Endodermal cell (in vitro differentiated cells): ENCODE measurements around the gene BTRC. TPM values are rescaled to one million over a fixed set of nuclear protein-coding genes. Genes with fewer than 3 reads are reported as not detected.

Experiments
- DNase-seq: peaks from one replicate; pipeline ENCODE4 v3.0.0-alpha.2; 2017
- H3K27ac ChIP-seq: 2 replicates; pipeline ENCODE4 v1.5.1; 2013; ENCODE audit warnings: mild to moderate bottlenecking, low read depth, low read length, moderate library complexity
- H3K27me3 ChIP-seq: 2 replicates; pipeline ENCODE4 v1.6.1; 2013; ENCODE audit warnings: mild to moderate bottlenecking, low read length, moderate library complexity; ENCODE audit not compliant: insufficient read depth, control insufficient read depth, poor library complexity, severe bottlenecking
- H3K36me3 ChIP-seq: 2 replicates; pipeline ENCODE4 v1.7.0; 2013; ENCODE audit warnings: mild to moderate bottlenecking, low read length, moderate library complexity; ENCODE audit not compliant: control insufficient read depth, insufficient read depth
- H3K4me1 ChIP-seq: one replicate; pipeline ENCODE4 v1.7.0; 2013; ENCODE audit warnings: low read length; ENCODE audit not compliant: control insufficient read depth, insufficient read depth
- H3K4me3 ChIP-seq: 2 replicates; pipeline ENCODE4 v1.5.1; 2013; ENCODE audit warnings: mild to moderate bottlenecking, low read length, moderate library complexity
- H3K9ac ChIP-seq: 2 replicates; pipeline ENCODE4 v1.6.1; 2013; ENCODE audit warnings: mild to moderate bottlenecking, low read length, moderate library complexity; ENCODE audit not compliant: poor library complexity, severe bottlenecking; ENCODE audit errors: extremely low read depth
- H3K9me3 ChIP-seq: 2 replicates; pipeline ENCODE4 v1.6.1; 2013; ENCODE audit warnings: mild to moderate bottlenecking, low read length, moderate library complexity; ENCODE audit not compliant: control insufficient read depth
- H3K27ac Mint-ChIP-seq: 2 replicates; pipeline ENCODE4 v1.8.0; 2020; ENCODE audit warnings: mixed read lengths
- H3K27me3 Mint-ChIP-seq: 2 replicates; pipeline ENCODE4 v1.8.0; 2021; ENCODE audit warnings: mild to moderate bottlenecking, mixed read lengths; ENCODE audit not compliant: insufficient read depth
- H3K36me3 Mint-ChIP-seq: 2 replicates; pipeline ENCODE4 v1.8.0; 2020; ENCODE audit warnings: low read depth, mixed read lengths
- H3K4me1 Mint-ChIP-seq: 2 replicates; pipeline ENCODE4 v1.8.0; 2020; ENCODE audit warnings: mixed read lengths
- H3K4me3 Mint-ChIP-seq: 2 replicates; pipeline ENCODE4 v1.8.0; 2020; ENCODE audit warnings: mild to moderate bottlenecking, moderate library complexity, mixed read lengths
- H3K9me3 Mint-ChIP-seq: 2 replicates; pipeline ENCODE4 v1.8.0; 2020; ENCODE audit warnings: mild to moderate bottlenecking, mixed read lengths
- WGBS, 2 experiments: methylation state at CpG; one replicate each; pipeline versions ENCODE4 v1.1.5 to v1.1.7; 2013; ENCODE audit warnings: missing lambda C conversion rate in 2 of 2, mixed read lengths in 1 of 2; ENCODE audit not compliant: insufficient coverage in 1 of 2, insufficient read length in 1 of 2; 5-methylcytosine and 5-hydroxymethylcytosine counted together
- total RNA-seq, 2 donors: library from RNA; stranded (reverse); fragmentation: NEBNext Ultra II Directional in 1 of 2; extraction: Animal tissue kit (Norgen Biotek cat#: 25700) in 1 of 2; gene quantifications; 2 replicates in 1 of 2; 3 replicates in 1 of 2; pipeline ENCODE4 v1.2.1, GENCODE V29; 2021
- TF ChIP-seq, protein P1 (sequence below): fragments of 200-600 bp; sonication (generic); conservative IDR thresholded peaks from 2 replicates; pipeline ENCODE4 v1.5.0; 2021; ENCODE audit warnings: antibody characterized with exemption, mild to moderate bottlenecking

The BTRC gene
- total RNA-seq, 2 donors from 2014 or later, result 30.1 to 38.2 TPM

DNA sequence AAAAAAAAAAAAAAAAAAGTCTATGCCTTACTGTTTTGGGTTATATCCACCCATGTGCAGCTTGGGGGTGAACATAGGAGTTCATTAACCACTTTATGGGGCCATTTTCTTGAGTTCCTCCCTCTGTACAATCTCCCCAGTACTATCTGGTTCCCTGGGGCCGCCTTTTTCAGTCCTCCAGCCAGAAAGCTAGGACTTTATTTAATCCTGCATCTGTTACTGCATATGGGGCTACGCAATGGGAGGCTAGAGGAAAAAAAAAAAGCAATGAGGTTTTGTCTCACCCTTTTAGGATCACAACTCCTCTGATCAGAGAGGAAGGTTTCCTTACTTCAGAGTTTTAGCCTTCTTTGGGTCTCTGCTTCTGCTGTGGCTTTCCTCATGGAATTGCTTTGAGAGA lies 51.0 kb downstream of the BTRC start:
- no peaks in the 10 kb centered on the region for H3K27me3 ChIP-seq
- H3K9ac ChIP-seq, result no peak overlapping the region
- Mint-ChIP-seq H3K36me3 (peaks cover 2% of the 10 kb centered on the region), H3K27ac (no peak overlapping the region), H3K27me3 (no peaks in the 10 kb centered on the region), H3K4me3 (no peak overlapping the region), H3K9me3 (no peaks in the 10 kb centered on the region), H3K4me1 (peaks cover 3% of the 10 kb centered on the region)
- H3K27ac ChIP-seq, result no peak overlapping the region
- 80 to 94% methylated on average over 1 to 2 of the region's 2 CpGs for WGBS, 2 experiments
- TF ChIP-seq, protein P1, sequence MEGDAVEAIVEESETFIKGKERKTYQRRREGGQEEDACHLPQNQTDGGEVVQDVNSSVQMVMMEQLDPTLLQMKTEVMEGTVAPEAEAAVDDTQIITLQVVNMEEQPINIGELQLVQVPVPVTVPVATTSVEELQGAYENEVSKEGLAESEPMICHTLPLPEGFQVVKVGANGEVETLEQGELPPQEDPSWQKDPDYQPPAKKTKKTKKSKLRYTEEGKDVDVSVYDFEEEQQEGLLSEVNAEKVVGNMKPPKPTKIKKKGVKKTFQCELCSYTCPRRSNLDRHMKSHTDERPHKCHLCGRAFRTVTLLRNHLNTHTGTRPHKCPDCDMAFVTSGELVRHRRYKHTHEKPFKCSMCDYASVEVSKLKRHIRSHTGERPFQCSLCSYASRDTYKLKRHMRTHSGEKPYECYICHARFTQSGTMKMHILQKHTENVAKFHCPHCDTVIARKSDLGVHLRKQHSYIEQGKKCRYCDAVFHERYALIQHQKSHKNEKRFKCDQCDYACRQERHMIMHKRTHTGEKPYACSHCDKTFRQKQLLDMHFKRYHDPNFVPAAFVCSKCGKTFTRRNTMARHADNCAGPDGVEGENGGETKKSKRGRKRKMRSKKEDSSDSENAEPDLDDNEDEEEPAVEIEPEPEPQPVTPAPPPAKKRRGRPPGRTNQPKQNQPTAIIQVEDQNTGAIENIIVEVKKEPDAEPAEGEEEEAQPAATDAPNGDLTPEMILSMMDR, result no peak
- no peak for DNase-seq
- H3K4me1 ChIP-seq, result no peaks in the 10 kb centered on the region
- no peak overlapping the region for H3K4me3 ChIP-seq
- peaks cover 4% of the 10 kb centered on the region for H3K36me3 ChIP-seq
- no peaks in the 10 kb centered on the region for H3K9me3 ChIP-seq

- no peaks in the 10 kb centered on the region for H3K27me3 Mint-ChIP-seq
- H3K27me3 ChIP-seq, result no peaks in the 10 kb centered on the region
- H3K4me3 Mint-ChIP-seq, result no peak overlapping the region
- peaks cover 5% of the 10 kb centered on the region for H3K9me3 Mint-ChIP-seq
- H3K4me1 ChIP-seq, result no peaks in the 10 kb centered on the region
- H3K9ac ChIP-seq, result no peak overlapping the region
- H3K4me3 ChIP-seq, result no peak overlapping the region
- H3K36me3 ChIP-seq, result peaks cover 4% of the 10 kb centered on the region
- TF ChIP-seq, protein P1, result no peak
- no peak overlapping the region for H3K27ac ChIP-seq
- H3K9me3 ChIP-seq, result no peaks in the 10 kb centered on the region
- no peak for DNase-seq
- H3K4me1 Mint-ChIP-seq, result peaks cover 4% of the 10 kb centered on the region
- H3K36me3 Mint-ChIP-seq, result peaks cover 6% of the 10 kb centered on the region
- H3K27ac Mint-ChIP-seq, result no peak overlapping the region
Observed at GRCh38 chr10:101411598-101411997, 57.6 kb downstream of the BTRC start.

- Mint-ChIP-seq H3K27me3 (no peaks in the 10 kb centered on the region), H3K27ac (no peak overlapping the region), H3K4me3 (no peak overlapping the region), H3K9me3 (peaks cover 5% of the 10 kb centered on the region), H3K4me1 (peaks cover 4% of the 10 kb centered on the region), H3K36me3 (peaks cover 4% of the 10 kb centered on the region)
- WGBS, 2 experiments, result 94% methylated on average over 2 of the region's 2 CpGs
- Histone ChIP-seq H3K36me3 (peaks cover 4% of the 10 kb centered on the region), H3K9me3 (no peaks in the 10 kb centered on the region), H3K4me1 (no peaks in the 10 kb centered on the region), H3K27me3 (no peaks in the 10 kb centered on the region), H3K9ac (no peak overlapping the region), H3K27ac (no peak overlapping the region), H3K4me3 (no peak overlapping the region)
- TF ChIP-seq, protein P1, result no peak
- DNase-seq, result no peak
Observed at GRCh38 chr10:101414034-101414433, 60.1 kb downstream of the BTRC start.
